PC-9 (cell line): Measurements from ENCODE around the gene FBXL17.

Experiments
- EZH2 ChIP-seq: fragments of 200-600 bp; sonication (generic); IDR thresholded peaks from 2 replicates; pipeline ENCODE4 v1.8.0; 2017; ENCODE audit warnings: antibody characterized with exemption, low read depth
- TF ChIP-seq, protein P1 (sequence below): fragments of 200-600 bp; sonication (generic); conservative IDR thresholded peaks from 2 replicates; pipeline ENCODE4 v1.6.1; 2017; ENCODE audit warnings: mixed run types, antibody characterized with exemption, mild to moderate bottlenecking, moderate library complexity

GRCh38 chr5:108324886-108325285 is 57.0 kb downstream of the FBXL17 start:
- TF ChIP-seq, protein P1, sequence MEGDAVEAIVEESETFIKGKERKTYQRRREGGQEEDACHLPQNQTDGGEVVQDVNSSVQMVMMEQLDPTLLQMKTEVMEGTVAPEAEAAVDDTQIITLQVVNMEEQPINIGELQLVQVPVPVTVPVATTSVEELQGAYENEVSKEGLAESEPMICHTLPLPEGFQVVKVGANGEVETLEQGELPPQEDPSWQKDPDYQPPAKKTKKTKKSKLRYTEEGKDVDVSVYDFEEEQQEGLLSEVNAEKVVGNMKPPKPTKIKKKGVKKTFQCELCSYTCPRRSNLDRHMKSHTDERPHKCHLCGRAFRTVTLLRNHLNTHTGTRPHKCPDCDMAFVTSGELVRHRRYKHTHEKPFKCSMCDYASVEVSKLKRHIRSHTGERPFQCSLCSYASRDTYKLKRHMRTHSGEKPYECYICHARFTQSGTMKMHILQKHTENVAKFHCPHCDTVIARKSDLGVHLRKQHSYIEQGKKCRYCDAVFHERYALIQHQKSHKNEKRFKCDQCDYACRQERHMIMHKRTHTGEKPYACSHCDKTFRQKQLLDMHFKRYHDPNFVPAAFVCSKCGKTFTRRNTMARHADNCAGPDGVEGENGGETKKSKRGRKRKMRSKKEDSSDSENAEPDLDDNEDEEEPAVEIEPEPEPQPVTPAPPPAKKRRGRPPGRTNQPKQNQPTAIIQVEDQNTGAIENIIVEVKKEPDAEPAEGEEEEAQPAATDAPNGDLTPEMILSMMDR: no peak
- no peak for TF ChIP-seq EZH2
